GM18505 (cell line): ENCODE measurements around the gene CABP4.
A peak's percentile ranks its signal among the peaks of the same experiment; 100 is the strongest.

Experiments
- ATAC-seq: cut with Tn5 transposase; IDR thresholded peaks from one replicate; pipeline ENCODE4 v1.9.1; 2021; ENCODE audit not compliant: unreplicated experiment
- POLR2A ChIP-seq: IDR thresholded peaks from 4 replicates; pipeline ENCODE4 v1.6.1; 2011; ENCODE audit warnings: borderline replicate concordance; ENCODE audit not compliant: insufficient read depth, insufficient read length; ENCODE audit errors: extremely low read depth

The CABP4 gene

DNA sequence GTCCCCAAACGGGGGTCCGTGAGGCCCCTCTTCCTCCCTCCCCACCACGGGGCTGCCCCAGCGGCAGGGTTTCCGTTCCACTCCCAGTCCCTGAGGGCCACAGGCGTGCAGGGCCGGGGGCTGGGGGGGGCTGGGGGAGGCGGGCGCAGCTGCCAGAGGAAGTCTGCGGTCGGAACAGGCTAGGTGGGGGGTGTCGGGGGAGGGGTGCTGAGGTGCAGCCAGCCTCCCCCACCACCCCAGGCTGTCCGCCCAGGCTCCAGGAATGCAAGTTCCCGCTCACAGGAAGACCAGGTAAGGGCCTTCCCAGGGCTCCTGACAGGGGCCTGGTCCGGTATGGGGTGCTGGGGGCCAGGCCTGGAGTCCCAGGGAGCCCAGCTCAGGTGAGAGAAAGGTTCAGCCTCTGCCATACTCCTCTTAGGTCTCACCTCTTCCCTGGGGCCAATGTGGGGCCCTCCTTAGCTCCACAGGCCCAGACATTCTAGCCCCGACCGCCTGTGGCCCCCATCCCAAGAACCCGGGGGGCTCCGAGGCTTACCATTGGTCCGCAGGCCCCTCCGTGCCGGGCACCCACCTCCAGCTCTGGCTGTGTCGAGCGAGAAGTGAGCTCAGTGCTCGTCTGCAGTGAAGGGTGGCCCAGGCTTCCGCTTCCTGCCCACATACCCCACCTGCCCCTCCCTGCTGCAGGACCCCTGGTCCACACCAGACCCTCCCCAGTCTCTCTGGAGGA lies 17.9 kb upstream of the CABP4 start, which contains the start of gene PTPRCAP:
PTPRCAP (minus strand) TSS at position 601 of the 727 bp plus-strand sequence; CDS start at position 538, 63 bp downstream.
- TF ChIP-seq POLR2A, result peak; percentile 97
- ATAC-seq, result no peak

DNA sequence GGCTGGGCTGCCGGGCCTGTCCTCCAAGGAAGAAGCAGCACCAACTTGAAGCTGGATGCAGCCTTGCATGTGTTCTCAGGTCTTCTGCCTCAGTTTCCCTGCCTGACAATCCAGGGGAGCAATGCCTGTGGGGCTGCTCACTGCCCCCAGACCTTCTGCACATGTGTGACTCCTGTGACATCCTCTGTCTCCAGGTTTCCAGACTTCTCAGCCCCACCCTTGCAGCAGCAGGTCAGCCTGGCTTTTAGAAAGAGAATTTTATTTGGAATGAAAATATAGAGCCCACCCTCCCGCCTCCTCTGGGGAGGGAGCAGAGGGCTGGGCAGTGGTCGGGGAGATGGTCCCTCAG lies 17.4 kb upstream of the CABP4 start:
- TF ChIP-seq POLR2A, result no peak
- ATAC-seq, result no peak

DNA sequence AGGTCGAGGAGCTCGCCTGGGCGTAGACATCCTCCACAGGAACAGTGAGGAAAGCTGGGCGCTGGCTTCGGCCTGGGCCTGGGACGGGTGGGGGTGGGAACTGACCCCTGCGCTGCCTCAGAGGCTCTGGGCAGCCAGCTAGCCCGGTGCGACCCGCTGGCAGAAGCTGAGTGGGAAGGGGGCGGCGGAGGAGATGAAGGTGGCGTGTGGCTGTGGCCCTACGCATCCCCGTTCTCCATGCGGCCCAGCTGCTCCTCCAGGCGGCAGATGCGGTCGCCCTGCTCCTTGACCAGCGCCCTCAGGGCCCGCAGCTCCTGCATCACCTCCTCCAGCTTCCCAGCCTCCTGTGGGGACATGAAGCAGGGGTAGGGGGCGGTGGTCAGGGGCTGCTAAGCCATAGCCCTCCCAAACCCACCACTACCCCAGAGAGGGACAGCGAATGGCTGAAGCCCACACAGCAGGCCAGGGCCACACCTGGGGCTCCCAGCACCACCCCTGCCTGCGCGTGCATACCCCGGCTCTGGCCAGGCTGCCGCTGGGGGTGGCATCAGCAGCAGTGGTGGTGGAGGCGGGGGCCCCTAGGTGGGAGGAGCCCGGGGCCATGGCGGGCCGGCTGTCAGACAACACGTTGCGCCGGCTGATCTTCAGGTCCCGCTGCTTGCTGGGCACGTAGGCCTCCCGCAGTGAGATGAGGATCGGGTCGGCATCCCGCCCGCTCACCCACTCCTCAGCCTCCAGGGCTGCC lies 16.8 kb upstream of the CABP4 start:
- ATAC-seq, result no peak
- TF ChIP-seq POLR2A, result peak; percentile 62

DNA sequence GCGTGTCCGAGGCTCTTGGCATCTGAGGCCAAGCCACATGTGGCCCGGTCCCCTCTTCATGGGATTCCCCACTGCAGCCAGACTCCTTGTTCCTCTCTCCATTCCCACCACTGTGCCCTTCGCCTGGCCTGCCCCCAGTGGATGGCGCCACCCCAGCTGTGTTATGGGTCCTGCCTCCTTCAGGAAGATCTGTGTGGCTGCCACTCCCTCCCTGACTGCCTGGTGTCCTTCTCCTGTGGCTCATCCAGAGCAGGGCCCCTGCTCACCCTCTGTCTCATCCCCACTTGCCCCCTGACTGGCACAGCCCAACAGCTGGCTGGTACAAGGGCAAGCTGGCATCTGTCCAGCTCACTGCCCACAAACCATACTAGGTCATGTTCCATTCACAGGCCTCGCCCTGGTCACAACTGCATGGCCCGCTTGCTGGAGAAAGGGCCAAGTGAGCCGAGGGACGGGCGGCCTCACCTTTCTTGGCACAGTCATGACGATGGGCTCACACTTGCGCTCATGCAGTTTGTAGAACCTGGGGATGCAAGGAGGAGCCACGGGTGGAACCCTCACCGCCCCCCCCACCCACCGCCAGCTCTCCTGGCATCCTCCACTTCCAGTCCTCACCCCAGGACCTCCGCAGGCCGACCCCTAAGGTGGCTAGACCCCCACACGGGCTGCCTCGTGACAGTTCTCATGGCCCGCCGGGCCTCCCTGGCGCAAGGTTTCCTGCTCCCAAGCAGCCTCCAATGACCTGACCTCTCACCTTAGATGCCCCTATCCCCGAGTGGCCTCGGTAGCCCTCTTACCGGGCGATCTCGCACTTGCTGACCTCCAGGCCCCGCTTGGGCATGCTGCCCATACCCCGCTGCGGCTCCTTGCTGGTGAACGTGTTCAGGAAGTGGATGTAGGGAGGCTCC lies 15.6 kb upstream of the CABP4 start:
- no peak for ATAC-seq
- TF ChIP-seq POLR2A, result no peak

DNA sequence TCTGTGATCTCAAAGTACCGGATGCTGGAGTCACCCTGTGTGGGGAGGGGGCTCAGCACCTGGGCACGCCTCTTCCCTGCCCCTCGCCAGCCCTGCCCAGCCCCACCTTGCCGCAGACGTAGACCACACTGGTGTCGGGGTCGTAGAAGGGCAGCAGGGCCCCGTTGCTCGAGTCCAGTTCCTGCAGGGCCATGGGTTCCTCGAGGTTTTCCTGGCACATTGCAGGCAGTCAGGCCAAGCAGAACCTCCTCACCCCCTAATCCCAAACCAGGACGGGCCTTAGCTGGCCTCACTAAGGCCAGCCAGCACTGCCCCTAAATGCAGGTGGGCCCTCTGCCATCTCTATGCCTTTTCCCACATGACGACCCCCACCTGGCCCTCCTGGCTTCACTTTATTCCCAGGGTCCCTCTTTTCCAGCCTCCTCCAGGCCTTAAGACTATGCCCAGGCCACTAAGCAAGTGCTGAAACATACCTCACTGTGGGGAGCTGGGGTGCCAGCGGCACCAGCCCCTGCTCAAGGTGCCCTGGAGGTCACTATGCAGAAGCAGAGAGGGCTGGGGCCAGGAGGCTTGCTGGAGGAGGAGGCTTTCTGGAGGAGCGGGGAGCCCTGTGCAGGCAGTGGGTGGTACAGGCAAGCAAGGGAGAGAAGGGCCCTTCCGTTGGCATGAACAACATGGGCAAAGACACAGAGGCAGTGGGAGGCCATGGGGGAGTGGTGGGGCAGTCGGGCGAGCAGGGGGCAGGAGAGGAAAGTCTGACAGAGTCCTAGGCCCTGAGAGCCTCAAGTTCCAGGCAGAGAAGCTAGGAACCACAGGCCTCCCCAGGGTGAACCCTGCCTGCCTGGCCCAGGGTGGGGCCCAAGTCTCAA lies 14.7 kb upstream of the CABP4 start:
- no peak for TF ChIP-seq POLR2A
- ATAC-seq, result no peak

DNA sequence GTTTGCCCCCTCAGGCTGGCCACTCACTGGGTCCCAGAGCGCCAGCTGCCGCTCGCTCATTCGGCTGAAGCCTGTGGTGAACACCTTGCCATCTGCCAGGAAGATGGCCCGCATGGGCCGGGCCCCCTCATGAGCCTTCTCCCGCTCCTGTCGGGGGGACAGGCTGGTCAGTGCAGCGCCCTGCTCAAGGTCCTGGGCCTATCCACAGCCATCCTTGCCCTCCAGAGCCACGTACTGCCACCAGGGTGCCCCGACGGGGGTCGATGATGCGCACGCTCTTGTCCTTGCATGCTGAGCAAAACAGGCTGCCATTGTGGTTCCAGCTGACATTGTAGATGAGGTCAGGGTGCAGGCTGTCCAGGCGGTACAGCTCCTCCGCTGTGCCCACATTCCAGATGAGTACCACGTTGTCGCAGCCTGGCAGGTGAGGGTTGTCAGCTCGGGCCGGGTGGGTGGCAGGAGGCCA lies 14.0 kb upstream of the CABP4 start:
- ATAC-seq, result no peak
- peak; percentile 40 for TF ChIP-seq POLR2A

DNA sequence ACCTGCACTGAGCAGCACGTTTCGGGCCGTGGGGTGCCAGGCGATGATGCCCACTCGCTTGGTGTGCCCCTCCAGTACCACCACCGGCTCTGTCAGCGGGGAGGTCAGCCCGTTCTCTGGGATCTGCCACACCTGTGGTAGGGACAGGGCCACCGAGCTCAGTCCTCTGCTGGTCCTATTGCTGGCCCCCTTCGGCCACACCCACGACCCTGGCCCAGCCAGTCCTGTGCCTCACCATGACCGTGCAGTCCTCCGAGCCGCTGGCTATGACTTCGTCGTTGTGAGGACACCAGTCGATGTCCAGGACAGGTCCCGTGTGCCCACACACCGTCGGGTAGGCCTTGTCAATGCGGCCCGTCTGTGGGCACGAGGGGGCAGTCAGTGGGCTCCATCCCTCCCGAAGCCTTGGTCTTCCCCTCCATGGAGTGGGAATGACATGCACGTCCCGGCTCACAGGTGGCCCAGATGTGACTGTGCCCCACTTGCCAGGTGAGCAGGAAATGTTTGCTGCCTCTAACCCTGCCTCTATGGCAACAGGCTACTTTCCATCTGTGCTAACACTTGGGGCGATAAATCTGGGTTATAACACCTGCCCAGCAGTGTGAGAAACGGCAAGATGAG lies 13.3 kb upstream of the CABP4 start:
- TF ChIP-seq POLR2A, result peak; percentile 7
- no peak for ATAC-seq

DNA sequence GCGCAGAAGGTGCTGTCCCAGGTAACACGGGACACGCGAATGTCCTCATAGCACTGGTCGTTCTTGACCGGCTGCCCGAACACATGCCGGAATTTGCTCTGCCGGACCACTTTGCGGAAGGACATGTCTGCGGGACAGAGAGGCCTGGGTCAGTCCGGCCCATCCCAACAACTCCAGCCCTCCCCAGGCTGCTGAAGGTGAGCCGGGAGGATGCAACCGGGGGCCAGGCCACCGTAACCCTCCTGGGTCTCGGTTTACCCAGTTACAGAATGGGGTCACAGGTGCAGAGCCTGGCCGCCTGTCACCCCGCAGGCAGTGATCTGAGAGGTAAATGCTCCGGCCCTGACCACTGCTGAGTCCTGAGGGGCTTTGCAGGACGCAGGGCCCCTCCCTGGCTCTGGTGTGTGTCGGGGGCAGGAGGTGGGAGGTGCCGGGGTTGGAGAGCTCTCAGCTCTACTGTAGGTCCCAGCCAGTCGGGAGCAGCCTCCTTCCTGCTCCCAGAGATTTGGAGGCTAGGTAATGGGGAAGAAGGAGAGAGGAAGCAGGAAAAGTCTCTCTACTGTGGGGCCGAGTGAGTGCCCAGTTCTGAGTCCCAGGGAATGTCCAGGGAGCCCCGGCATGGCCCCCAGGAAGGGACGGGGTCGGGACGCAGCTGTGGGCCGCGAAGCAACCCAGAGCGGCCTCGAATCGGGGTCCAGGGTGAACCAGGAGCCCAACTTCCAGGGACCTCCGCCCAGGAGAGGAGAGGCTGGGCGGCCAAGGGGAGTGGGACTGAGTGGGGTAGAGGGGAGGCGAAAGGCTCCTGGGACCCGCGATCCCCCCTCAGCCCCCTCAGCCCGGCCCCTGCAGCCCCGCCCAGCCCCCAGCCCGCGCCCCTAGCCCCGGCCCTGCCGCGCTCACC lies 12.4 kb upstream of the CABP4 start:
- peak; percentile 10 for TF ChIP-seq POLR2A
- no peak for ATAC-seq

DNA sequence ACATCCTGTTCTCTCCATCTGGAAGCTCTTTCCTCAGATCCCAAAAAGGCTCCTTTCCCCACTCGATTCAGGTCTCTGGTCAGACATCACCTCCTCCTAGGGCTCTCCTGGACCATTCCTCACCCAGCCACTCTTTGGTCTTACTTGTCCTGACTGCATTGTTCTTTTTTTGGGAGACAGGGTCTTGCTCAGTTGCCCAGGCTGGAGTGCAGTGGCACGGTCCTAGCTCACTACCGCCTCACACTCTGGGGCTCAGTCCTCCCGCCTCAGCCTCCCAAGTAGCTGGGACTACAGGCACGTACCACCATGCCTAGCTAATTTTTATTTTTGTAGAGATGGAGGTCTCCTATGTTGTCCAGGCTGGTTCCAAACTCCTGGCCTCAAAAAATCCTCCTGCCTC lies 9.6 kb upstream of the CABP4 start:
- TF ChIP-seq POLR2A, result no peak
- no peak for ATAC-seq

DNA sequence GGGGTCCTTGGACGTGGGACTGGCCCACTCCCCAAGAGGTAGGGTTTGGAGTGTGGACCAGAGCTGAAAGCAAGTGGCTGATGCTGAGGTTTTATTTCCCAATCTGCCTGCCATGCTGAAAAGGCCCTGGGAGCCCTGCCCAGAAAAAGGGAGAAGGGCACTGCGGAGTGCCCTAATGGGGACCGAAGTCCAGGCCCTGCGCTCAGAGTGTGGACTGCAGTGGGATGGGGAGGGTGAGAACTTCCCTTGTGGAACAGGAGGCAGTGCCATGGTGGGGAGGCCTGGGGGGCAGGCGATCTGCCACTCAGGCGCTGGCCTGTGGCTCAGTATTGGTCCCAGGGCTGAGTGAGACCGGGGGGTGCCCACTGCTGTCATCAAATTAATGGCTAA lies 6.9 kb upstream of the CABP4 start:
- no peak for TF ChIP-seq POLR2A
- ATAC-seq, result no peak
